PC-9 (cell line): ENCODE measurements around the gene SDCCAG8. TPM values are rescaled to one million over a fixed set of nuclear protein-coding genes. Genes with fewer than 3 reads are reported as not detected.
A peak's percentile ranks its signal among the peaks of the same experiment; 100 is the strongest.

Experiments
- BruUV-seq: library from RNA; stranded (reverse); fragments of 400-500 nt; replicated peaks from 2 replicates; lab custom pipeline; 2021; lab: Mats Ljungman, UMichigan
- CTCF ChIA-PET: fragments of 300-600 bp; sonication (Branson Sonifier 250); formaldehyde crosslinking; loops from one replicate; lab custom pipeline; 2022; ENCODE audit warnings: antibody characterized with exemption; lab: Charles Lee
- POLR2A ChIA-PET: fragments of 300-600 bp; sonication (Branson Sonifier 250); formaldehyde crosslinking; loops from one replicate; lab custom pipeline; 2022; ENCODE audit warnings: antibody characterized with exemption; ENCODE audit not compliant: unreplicated experiment; lab: Charles Lee
- DNase-seq, 2 experiments: peaks; one replicate each; pipeline versions ENCODE4 v3.0.0 to v3.0.0-alpha.2; 2015 to 2022; ENCODE audit warnings: mixed read lengths in 1 of 2
- H2AFZ ChIP-seq: fragments of 200-600 bp; sonication (generic); 2 replicates; pipeline ENCODE4 v1.8.1; 2017; ENCODE audit warnings: antibody characterized with exemption
- H3F3A ChIP-seq: fragments of 200-600 bp; sonication (generic); 2 replicates; pipeline ENCODE4 v1.8.1; 2017; ENCODE audit warnings: antibody characterized with exemption, mild to moderate bottlenecking, low read depth; ENCODE audit not compliant: insufficient read depth
- H3K27ac ChIP-seq: fragments of 200-600 bp; sonication (generic); 2 replicates; pipeline ENCODE4 v1.6.1; 2016; ENCODE audit warnings: mixed run types
- H3K27me3 ChIP-seq: fragments of 200-600 bp; sonication (generic); 2 replicates; pipeline ENCODE4 v1.6.1; 2016; ENCODE audit warnings: low read depth, mixed run types; ENCODE audit not compliant: insufficient read depth
- H3K36me3 ChIP-seq: fragments of 200-600 bp; sonication (generic); 2 replicates; pipeline ENCODE4 v1.6.1; 2016; ENCODE audit warnings: low read depth, mixed run types
- H3K4me1 ChIP-seq: fragments of 200-600 bp; sonication (generic); replicated peaks from 2 replicates; pipeline ENCODE4 v1.6.1; 2016; ENCODE audit warnings: mixed run types; ENCODE audit not compliant: insufficient read depth
- H3K4me2 ChIP-seq: fragments of 200-600 bp; sonication (generic); 2 replicates; pipeline ENCODE4 v1.6.1; 2017; ENCODE audit warnings: mixed run types
- H3K4me3 ChIP-seq: fragments of 200-600 bp; sonication (generic); 2 replicates; pipeline ENCODE4 v1.6.1; 2016; ENCODE audit warnings: mixed run types
- H3K79me2 ChIP-seq: fragments of 200-600 bp; sonication (generic); 2 replicates; pipeline ENCODE4 v1.6.1; 2017; ENCODE audit warnings: low read depth, mixed run types
- H3K9me2 ChIP-seq: fragments of 200-600 bp; sonication (generic); 2 replicates; pipeline ENCODE4 v1.8.1; 2017; ENCODE audit warnings: mild to moderate bottlenecking; ENCODE audit not compliant: insufficient read depth
- H3K9me3 ChIP-seq: fragments of 200-600 bp; sonication (generic); 2 replicates; pipeline ENCODE4 v1.8.1; 2016; ENCODE audit warnings: low read depth; ENCODE audit not compliant: insufficient read depth
- H4K20me1 ChIP-seq: fragments of 200-600 bp; sonication (generic); 2 replicates; pipeline ENCODE4 v1.8.1; 2017; ENCODE audit not compliant: insufficient read depth
- EZH2 ChIP-seq: fragments of 200-600 bp; sonication (generic); IDR thresholded peaks from 2 replicates; pipeline ENCODE4 v1.8.0; 2017; ENCODE audit warnings: antibody characterized with exemption, low read depth
- intact Hi-C: fragments of 100-400 bp; cut with micrococcal nuclease; formaldehyde crosslinking; loops from one replicate; pipeline ENCODE4 v1.10.0; 2022; ENCODE audit not compliant: unreplicated experiment
- microRNA-seq: library from miRNA; unstranded; fragments of <30 nt; microRNA quantifications from one replicate; pipeline ENCODE4 v1.2.0, GENCODE V29; 2021; ENCODE audit warnings: borderline number of aligned reads, borderline replicate concordance
- total RNA-seq: library from RNA; stranded (reverse); gene quantifications from 2 replicates; pipeline ENCODE4 v1.2.3, GENCODE V29; 2021
- TF ChIP-seq, protein P1 (sequence below): fragments of 200-600 bp; sonication (generic); conservative IDR thresholded peaks from 2 replicates; pipeline ENCODE4 v1.6.1; 2017; ENCODE audit warnings: mixed run types, antibody characterized with exemption, mild to moderate bottlenecking, moderate library complexity

SDCCAG8 gene
- total RNA-seq, 1 experiment from 2014 or later = 22.7 TPM

DNA sequence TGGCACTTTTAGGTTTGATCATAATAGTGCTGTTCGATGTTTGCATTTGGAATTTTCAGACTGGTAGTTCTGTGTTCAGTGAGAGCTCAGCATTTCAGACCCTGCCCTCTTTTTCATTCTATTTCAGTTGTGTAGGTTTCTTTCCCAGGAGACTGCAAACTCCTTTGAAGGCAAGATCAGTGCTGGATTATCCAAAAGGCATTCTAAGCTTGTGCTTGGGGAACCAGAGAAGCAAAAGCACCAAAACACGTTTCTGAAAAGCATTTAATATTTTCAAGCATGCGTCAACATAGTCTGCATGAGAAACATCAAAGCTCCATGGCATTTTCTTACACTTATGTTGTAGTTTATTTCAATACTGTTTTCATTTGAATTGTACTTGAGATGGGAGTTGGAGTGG, 292.1 kb downstream of the SDCCAG8 start:
- H4K20me1 ChIP-seq = no peaks in the 10 kb centered on the region
- CTCF ChIA-PET = no interaction called here

DNA sequence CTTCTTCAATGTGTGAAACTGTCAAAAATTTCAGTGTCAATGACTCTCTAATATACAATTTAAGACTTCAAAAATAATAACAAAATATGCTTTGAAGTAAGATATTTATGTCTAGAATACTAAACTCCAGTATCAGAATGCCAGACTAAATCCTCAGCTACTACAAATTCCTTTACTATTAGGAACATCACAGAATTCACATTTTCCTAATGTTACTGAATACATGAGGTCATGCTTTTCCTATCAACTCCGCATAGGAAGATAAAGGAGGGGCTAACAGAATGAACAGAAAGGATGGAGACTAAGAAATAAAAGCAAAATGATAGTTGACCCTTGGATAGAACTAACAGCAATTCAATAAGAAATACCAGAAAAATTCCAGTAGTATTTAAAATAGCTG, 292.7 kb downstream of the SDCCAG8 start:
- H3K79me2 ChIP-seq = no peaks in the 10 kb centered on the region
- no peak overlapping the region for H3K4me3 ChIP-seq
- no peak overlapping the region for H3K27ac ChIP-seq
- H3K9me3 ChIP-seq = 0 out of 2 replicates have a peak, but pooled peaks cover 7% of the 10 kb centered on the region
- no peak overlapping the region for H2AFZ ChIP-seq
- H3K36me3 ChIP-seq = no peaks in the 10 kb centered on the region
- peaks cover 6% of the 10 kb centered on the region; the same call in 1 of the 2 replicates for H3F3A ChIP-seq
- intact Hi-C loops = no loop called here
- peaks cover 11% of the 10 kb centered on the region; the same call in 1 of the 2 replicates for H3K4me1 ChIP-seq
- CTCF ChIA-PET = no interaction called here
- POLR2A ChIA-PET = interaction anchor here (0.5 to 0.6 kb wide), 2 partner anchors 178 to 500 kb away, joined by 7 to 10 read pairs; no protein-coding TSS in a partner anchor
- DNase-seq = no peak
- H4K20me1 ChIP-seq = 0 out of 2 replicates have a peak, but pooled peaks cover under 1% of the 10 kb centered on the region
- no peak overlapping the region for H3K4me2 ChIP-seq
- TF ChIP-seq EZH2 = no peak
- TF ChIP-seq, protein P1, sequence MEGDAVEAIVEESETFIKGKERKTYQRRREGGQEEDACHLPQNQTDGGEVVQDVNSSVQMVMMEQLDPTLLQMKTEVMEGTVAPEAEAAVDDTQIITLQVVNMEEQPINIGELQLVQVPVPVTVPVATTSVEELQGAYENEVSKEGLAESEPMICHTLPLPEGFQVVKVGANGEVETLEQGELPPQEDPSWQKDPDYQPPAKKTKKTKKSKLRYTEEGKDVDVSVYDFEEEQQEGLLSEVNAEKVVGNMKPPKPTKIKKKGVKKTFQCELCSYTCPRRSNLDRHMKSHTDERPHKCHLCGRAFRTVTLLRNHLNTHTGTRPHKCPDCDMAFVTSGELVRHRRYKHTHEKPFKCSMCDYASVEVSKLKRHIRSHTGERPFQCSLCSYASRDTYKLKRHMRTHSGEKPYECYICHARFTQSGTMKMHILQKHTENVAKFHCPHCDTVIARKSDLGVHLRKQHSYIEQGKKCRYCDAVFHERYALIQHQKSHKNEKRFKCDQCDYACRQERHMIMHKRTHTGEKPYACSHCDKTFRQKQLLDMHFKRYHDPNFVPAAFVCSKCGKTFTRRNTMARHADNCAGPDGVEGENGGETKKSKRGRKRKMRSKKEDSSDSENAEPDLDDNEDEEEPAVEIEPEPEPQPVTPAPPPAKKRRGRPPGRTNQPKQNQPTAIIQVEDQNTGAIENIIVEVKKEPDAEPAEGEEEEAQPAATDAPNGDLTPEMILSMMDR = no peak
- no peaks in the 10 kb centered on the region for H3K9me2 ChIP-seq
- no peaks in the 10 kb centered on the region for H3K27me3 ChIP-seq
- no TSS peak for BruUV-seq

More for the DNA sequence above, 292.1 kb downstream of the SDCCAG8 start:
- DNase-seq = no peak
- H3K79me2 ChIP-seq = no peaks in the 10 kb centered on the region
- POLR2A ChIA-PET = interaction anchor here (0.5 kb wide), 1 partner anchor 500 kb away, joined by 10 read pairs; no protein-coding TSS in a partner anchor
- TF ChIP-seq, protein P1 = no peak
- TF ChIP-seq EZH2 = no peak
- no peaks in the 10 kb centered on the region for H3K36me3 ChIP-seq
- 0 out of 2 replicates have a peak, but pooled peaks cover 6% of the 10 kb centered on the region for H3F3A ChIP-seq
- H3K27me3 ChIP-seq = no peaks in the 10 kb centered on the region
- no TSS peak for BruUV-seq
- no peak overlapping the region for H3K4me2 ChIP-seq
- no peak overlapping the region for H2AFZ ChIP-seq
- no peak overlapping the region for H3K4me3 ChIP-seq
- H3K27ac ChIP-seq = no peak overlapping the region
- H3K9me2 ChIP-seq = no peaks in the 10 kb centered on the region
- H3K9me3 ChIP-seq = 0 out of 2 replicates have a peak, but pooled peaks cover 7% of the 10 kb centered on the region
- peaks cover 11% of the 10 kb centered on the region; the same call in 1 of the 2 replicates for H3K4me1 ChIP-seq
- intact Hi-C loops = no loop called here

DNA sequence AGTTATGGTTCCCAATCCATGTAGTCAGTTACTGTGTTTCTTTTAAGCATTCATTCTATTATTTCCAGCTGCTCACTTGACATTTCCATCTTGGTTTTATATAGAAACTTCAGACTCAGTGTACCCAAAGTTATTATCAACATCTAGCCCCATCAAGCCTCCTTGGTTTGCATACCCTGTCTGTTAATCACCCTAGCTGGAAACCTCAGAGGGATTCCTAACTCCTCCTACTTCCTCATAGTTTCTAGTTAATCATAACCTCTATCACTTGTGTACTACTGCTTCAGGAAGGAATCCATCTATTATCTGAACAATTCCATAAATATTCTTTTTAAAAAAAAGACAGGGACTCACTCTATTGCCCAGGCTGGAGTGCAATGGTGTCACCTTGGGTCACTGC, 293.3 kb downstream of the SDCCAG8 start:
- ChIA-PET POLR2A (interaction anchor here (0.6 kb wide), 1 partner anchor 179 kb away, joined by 7 read pairs; no protein-coding TSS in a partner anchor), CTCF (no interaction called here)
- TF ChIP-seq, protein P1 = no peak
- TF ChIP-seq EZH2 = no peak
- BruUV-seq = no TSS peak
- Histone ChIP-seq H3K9me2 (no peaks in the 10 kb centered on the region), H3F3A (peaks cover 6% of the 10 kb centered on the region; the same call in 1 of the 2 replicates), H3K9me3 (0 out of 2 replicates have a peak, but pooled peaks cover 7% of the 10 kb centered on the region), H3K4me3 (no peak overlapping the region), H3K36me3 (no peaks in the 10 kb centered on the region), H3K27ac (no peak overlapping the region), H3K79me2 (no peaks in the 10 kb centered on the region), H3K4me2 (no peak overlapping the region; the same call in 1 of the 2 replicates), H2AFZ (no peak overlapping the region), H3K4me1 (peaks cover 11% of the 10 kb centered on the region; the same call in 1 of the 2 replicates), H3K27me3 (no peaks in the 10 kb centered on the region), H4K20me1 (peaks cover 5% of the 10 kb centered on the region; the same call in 1 of the 2 replicates)
- DNase-seq = peak; percentile 4 to 59
- intact Hi-C loops = no loop called here

Small RNA genes within 50 kb of the gene (microRNA-seq; reads per million reads assigned to microRNA genes)
- gene MIR4677 = not detected

Other genes with a start within 250 kb of the SDCCAG8 start
- 40.8 and 44.6 TPM in 2 replicates for gene CEP170, start 760 bp upstream of the SDCCAG8 start, total RNA-seq